ENCODE results near the gene ZKSCAN7.

Gene ZKSCAN7

DNA sequence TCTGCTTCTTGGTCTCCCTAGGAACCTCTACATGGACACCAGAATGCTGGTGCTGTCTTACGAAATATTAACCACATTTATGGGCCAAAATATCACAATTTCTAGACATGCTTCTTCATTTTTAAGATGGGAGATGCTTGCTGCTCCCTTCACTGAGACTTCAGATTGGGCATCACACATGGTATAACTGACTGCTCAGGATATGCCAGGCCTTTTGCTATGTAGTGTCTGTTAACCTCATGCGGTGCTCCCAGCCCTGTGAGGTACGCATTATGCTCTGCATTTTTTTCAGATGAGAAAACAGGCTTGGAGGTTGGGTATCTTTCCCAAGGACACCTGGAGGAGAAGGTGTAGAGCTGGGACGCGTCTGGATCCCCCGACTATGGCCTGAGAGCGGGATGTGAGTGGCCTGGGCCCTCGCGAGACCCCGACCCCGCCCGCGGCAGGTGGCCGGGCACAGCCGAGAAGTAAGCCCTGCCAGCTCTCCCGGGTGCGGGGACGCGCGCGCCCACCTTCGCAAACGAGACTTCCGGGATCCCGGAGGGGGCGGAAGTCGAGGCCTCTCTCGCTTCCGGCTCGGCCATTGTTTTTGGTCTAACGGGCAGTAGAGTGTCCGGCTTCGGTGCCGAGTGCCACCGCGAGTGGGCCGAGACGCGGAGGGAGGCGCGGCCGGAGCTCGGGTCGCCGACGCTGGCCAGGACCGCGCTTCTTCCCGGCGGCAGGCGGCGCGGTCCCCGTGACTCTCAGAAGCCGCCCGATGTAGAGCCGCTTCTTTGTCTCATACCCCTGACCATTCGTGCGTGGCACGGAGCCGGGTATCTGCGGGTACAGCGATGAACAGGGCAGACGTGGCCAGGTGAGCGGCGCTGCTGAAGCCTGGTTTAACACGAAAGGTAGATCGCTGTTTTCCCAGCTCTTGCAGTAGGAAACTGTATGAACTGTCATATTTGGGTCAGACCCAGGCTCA lies at the start of gene ZKSCAN7:
TSS of gene ZKSCAN7 (plus strand) at position 568 of the 967 bp plus-strand sequence. CDS start 1,855 bp downstream, outside the sequence.
- Histone ChIP-seq H3K27ac (no peak within 1 kb of the TSS), H3K9ac (ENCODE audit: insufficient read length) (no peak within 1 kb of the TSS), H3K9me3 (ENCODE audit: low read depth, low read length) (no peaks in the 10 kb centered on the region), H3K4me3 (no peak within 1 kb of the TSS), H3K36me3 (ENCODE audit: insufficient read depth, low read length) (no peaks in the 10 kb centered on the region)
- TF ChIP-seq FOXP2 (optimal IDR thresholded peaks at IDR 0.05; ENCODE audit: control extremely low read depth, extremely low read length, insufficient read depth): no peak
- TF ChIP-seq POLR2AphosphoS5 (IDR thresholded peaks at IDR 0.05; ENCODE audit: borderline replicate concordance, low read depth, low read length): no peak; the same call in 1 of the 2 replicates
- no peak for TF ChIP-seq EZH2 (IDR thresholded peaks at IDR 0.05)
- no peak for DNase-seq (ENCODE audit: low read depth, low spot score)

DNA sequence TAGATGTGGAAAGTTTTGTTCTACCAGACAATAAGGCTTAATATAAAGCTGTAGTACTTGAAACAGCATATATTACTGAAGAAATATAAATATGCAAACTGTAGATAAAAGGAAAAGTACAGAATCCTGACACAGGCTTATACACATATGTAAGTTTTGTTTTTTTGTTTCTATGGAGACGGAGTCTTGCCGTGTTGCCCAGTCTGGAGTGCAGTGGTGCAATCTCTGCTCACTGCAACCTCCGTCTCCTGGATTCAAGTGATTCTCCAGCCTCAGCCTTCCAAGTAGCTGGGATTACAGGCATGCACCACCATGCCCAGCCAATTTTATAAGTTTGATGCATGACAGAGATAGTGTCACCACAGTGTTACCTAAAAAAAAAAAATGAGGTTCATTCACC lies 48.4 kb upstream of the ZKSCAN7 start:
- TF ChIP-seq EZH2 (IDR thresholded peaks at IDR 0.05) (no peak), FOXP2 (optimal IDR thresholded peaks at IDR 0.05; ENCODE audit: control extremely low read depth, extremely low read length, insufficient read depth) (no peak), POLR2AphosphoS5 (IDR thresholded peaks at IDR 0.05; ENCODE audit: borderline replicate concordance, low read depth, low read length) (no peak)
- H3K9me3 ChIP-seq (ENCODE audit: low read depth, low read length): no peaks in the 10 kb centered on the region

DNA sequence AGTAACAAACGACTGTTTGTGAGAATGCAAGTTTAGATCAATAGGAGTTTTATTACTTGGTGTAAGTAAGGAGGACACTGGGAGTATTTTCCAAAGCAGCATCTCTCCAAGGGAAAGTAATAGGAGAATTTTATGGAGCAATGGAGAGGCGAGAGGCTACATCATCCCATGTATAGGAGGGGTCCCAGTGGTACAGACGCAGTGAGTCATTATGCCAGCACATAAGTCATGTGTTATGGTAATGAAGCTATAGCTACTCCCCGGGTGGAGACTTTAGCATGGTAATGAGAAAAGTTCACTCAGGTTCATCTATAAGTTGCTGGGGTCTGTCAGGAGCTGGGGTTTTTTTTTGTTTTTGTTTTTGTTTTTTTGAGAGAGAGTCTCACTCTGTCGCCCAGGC lies 48.0 kb upstream of the ZKSCAN7 start:
- no peaks in the 10 kb centered on the region; the same call in 1 of the 2 replicates for H3K36me3 ChIP-seq (ENCODE audit: insufficient read depth, low read length)
- H3K27ac ChIP-seq: no peak overlapping the region
- no peak for TF ChIP-seq POLR2AphosphoS5 (IDR thresholded peaks at IDR 0.05; ENCODE audit: borderline replicate concordance, low read depth, low read length)
- no peak for TF ChIP-seq FOXP2 (optimal IDR thresholded peaks at IDR 0.05; ENCODE audit: control extremely low read depth, extremely low read length, insufficient read depth)
- no peak for TF ChIP-seq EZH2 (IDR thresholded peaks at IDR 0.05)
- no peaks in the 10 kb centered on the region for H3K9me3 ChIP-seq (ENCODE audit: low read depth, low read length)
- no peak for DNase-seq (ENCODE audit: low read depth, low spot score)
- no peak overlapping the region for H3K9ac ChIP-seq (ENCODE audit: insufficient read length)
- no peak overlapping the region for H3K4me3 ChIP-seq

More for the DNA sequence above, 48.4 kb upstream of the ZKSCAN7 start:
- DNase-seq (ENCODE audit: low read depth, low spot score): no peak
- H3K27ac ChIP-seq: no peak overlapping the region
- no peak overlapping the region for H3K4me3 ChIP-seq
- H3K9ac ChIP-seq (ENCODE audit: insufficient read length): no peak overlapping the region
- H3K36me3 ChIP-seq (ENCODE audit: insufficient read depth, low read length): no peaks in the 10 kb centered on the region; the same call in 1 of the 2 replicates

DNA sequence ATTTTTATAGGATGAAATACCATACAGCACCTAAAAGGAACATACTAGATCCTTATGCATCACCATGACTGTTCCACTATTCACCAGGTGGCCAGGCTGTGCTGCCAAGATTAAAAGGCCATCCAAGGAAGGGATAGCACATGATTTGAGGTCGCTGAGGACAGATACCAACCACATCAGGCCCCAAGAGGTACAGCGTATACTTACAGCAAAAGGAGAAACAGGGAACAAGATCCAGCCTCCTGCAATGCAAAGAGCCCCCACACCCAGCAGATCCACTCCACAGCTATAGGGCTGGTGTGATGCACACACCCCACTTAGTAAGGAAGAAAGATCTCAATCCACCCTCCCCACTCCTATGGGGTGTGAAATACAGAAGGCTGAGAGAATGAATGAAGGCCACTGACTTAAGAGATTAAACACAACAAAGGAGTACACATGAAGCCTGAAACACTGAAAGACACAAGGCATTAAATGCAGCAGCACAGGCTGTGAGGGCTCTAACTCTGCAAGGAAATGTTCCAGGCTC lies 45.5 kb upstream of the ZKSCAN7 start:
- Histone ChIP-seq H3K36me3 (ENCODE audit: insufficient read depth, low read length) (no peaks in the 10 kb centered on the region; the same call in 1 of the 2 replicates), H3K9me3 (ENCODE audit: low read depth, low read length) (no peaks in the 10 kb centered on the region), H3K27ac (no peak overlapping the region), H3K9ac (ENCODE audit: insufficient read length) (peak overlapping the region; percentile 87), H3K4me3 (peak overlapping the region; percentile 83)
- TF ChIP-seq EZH2 (IDR thresholded peaks at IDR 0.05) (no peak), FOXP2 (optimal IDR thresholded peaks at IDR 0.05; ENCODE audit: control extremely low read depth, extremely low read length, insufficient read depth) (no peak), POLR2AphosphoS5 (IDR thresholded peaks at IDR 0.05; ENCODE audit: borderline replicate concordance, low read depth, low read length) (no peak)
- no peak for DNase-seq (ENCODE audit: low read depth, low spot score)

DNA sequence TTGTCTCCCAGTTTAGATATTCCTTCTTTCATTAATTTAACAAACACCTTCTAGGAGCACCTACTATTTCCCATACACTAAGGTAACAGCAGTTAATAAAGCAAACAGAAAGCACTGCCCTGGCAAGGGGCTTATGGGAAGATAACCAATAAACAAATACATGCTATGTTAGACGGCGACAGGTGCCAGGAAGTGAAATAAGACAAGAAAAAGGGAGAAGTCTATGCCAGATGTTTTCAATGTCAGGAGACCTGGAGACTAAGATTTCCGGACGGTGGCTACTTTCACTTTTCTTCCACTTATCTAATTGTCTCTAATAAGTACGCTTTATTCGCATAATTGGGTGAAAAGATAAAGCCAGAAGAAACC lies 45.0 kb upstream of the ZKSCAN7 start:
- H3K36me3 ChIP-seq (ENCODE audit: insufficient read depth, low read length): no peaks in the 10 kb centered on the region; the same call in 1 of the 2 replicates
- peak overlapping the region; percentile 83 for H3K4me3 ChIP-seq
- no peak for DNase-seq (ENCODE audit: low read depth, low spot score)
- H3K9me3 ChIP-seq (ENCODE audit: low read depth, low read length): no peaks in the 10 kb centered on the region
- H3K27ac ChIP-seq: 0 out of 2 replicates have a peak overlapping the region, but pooled peaks have one; percentile 13
- H3K9ac ChIP-seq (ENCODE audit: insufficient read length): peak overlapping the region; percentile 87
- TF ChIP-seq EZH2 (IDR thresholded peaks at IDR 0.05) (no peak), POLR2AphosphoS5 (IDR thresholded peaks at IDR 0.05; ENCODE audit: borderline replicate concordance, low read depth, low read length) (no peak), FOXP2 (optimal IDR thresholded peaks at IDR 0.05; ENCODE audit: control extremely low read depth, extremely low read length, insufficient read depth) (no peak)

DNA sequence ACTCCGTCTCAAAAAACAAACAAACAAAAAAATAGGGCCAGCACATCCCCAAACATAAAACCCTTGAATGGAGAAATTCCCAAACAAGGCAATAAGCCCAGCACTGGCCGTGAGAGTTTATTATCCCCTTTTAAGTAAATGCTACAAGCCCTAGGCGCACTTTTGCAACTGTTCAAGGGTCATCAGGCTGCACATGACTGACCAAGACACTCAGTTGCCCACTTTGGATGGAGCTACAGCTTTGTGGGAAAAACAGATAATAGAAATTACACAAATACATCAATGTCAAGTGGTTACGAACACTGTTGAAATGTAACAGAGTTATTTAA lies 43.8 kb upstream of the ZKSCAN7 start:
- no peak overlapping the region for H3K27ac ChIP-seq
- H3K36me3 ChIP-seq (ENCODE audit: insufficient read depth, low read length): no peaks in the 10 kb centered on the region; the same call in 1 of the 2 replicates
- TF ChIP-seq EZH2 (IDR thresholded peaks at IDR 0.05) (no peak), FOXP2 (optimal IDR thresholded peaks at IDR 0.05; ENCODE audit: control extremely low read depth, extremely low read length, insufficient read depth) (no peak), POLR2AphosphoS5 (IDR thresholded peaks at IDR 0.05; ENCODE audit: borderline replicate concordance, low read depth, low read length) (no peak)
- peak overlapping the region; percentile 86 for H3K9ac ChIP-seq (ENCODE audit: insufficient read length)
- H3K9me3 ChIP-seq (ENCODE audit: low read depth, low read length): no peaks in the 10 kb centered on the region
- H3K4me3 ChIP-seq: peak overlapping the region; percentile 79
- no peak for DNase-seq (ENCODE audit: low read depth, low spot score)

DNA sequence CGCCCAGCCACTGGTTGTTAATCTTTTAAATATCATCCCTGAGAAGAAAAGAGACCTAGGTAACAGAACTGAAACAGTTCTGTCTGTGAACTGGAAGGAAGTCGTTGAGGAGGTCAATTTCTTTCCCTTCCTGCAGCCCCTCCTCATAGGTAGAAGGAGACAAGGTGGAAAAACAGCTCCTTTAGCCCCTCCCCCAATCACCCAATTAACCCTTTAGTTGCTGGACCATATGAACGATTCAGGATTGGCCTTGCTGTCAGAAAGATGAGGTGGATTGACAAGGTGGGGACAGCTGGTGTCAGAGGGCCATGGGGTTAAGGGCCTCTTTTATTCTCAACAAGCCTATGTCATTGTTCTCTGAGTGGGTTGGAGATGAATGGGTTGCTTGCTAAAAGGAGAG lies 41.5 kb upstream of the ZKSCAN7 start:
- Histone ChIP-seq H3K9ac (ENCODE audit: insufficient read length) (no peak overlapping the region), H3K4me3 (no peak overlapping the region), H3K36me3 (ENCODE audit: insufficient read depth, low read length) (no peaks in the 10 kb centered on the region), H3K27ac (no peak overlapping the region), H3K9me3 (ENCODE audit: low read depth, low read length) (no peaks in the 10 kb centered on the region)
- no peak for DNase-seq (ENCODE audit: low read depth, low spot score)
- TF ChIP-seq FOXP2 (optimal IDR thresholded peaks at IDR 0.05; ENCODE audit: control extremely low read depth, extremely low read length, insufficient read depth): no peak

DNA sequence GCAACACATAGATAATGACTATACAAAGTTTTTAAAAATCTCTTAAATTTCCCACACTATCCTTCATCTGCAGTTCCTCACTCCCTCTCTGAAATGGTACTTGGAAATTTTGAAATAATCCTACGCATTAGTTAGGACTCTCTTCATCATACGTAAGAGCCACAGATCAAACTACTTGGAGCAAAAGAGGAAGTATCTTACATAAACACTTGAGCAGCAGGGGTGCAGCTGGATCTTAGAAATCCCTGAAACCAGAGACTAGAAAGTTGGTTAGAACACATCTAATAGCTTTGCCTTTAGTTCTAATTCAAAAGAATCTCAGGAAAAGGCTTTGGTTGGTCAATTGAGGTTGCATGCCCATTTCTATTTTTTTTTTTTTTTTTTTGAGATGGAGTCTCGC lies 38.8 kb upstream of the ZKSCAN7 start:
- Histone ChIP-seq H3K4me3 (no peak overlapping the region), H3K9me3 (ENCODE audit: low read depth, low read length) (no peaks in the 10 kb centered on the region), H3K27ac (no peak overlapping the region), H3K36me3 (ENCODE audit: insufficient read depth, low read length) (no peaks in the 10 kb centered on the region), H3K9ac (ENCODE audit: insufficient read length) (no peak overlapping the region)
- TF ChIP-seq FOXP2 (optimal IDR thresholded peaks at IDR 0.05; ENCODE audit: control extremely low read depth, extremely low read length, insufficient read depth) (no peak), POLR2AphosphoS5 (IDR thresholded peaks at IDR 0.05; ENCODE audit: borderline replicate concordance, low read depth, low read length) (no peak), EZH2 (IDR thresholded peaks at IDR 0.05) (no peak)
- DNase-seq (ENCODE audit: low read depth, low spot score): no peak

All from SK-N-MC (cell line).